Fibroblast of pulmonary artery (primary cell): ENCODE measurements around the gene TSPAN9.

Experiments used
- DNase-seq: peaks from one replicate; pipeline ENCODE4 v3.0.0-alpha.2; 2010; ENCODE audit warnings: low read depth
- H3K4me3 ChIP-seq: replicated peaks from 2 replicates; pipeline ENCODE4 v1.5.1; 2011; ENCODE audit warnings: low read depth, mild to moderate bottlenecking, control low read depth, low read length, moderate library complexity
- TF ChIP-seq, protein P1 (sequence below): IDR thresholded peaks from 2 replicates; pipeline ENCODE4 v1.5.1; 2011; ENCODE audit warnings: mild to moderate bottlenecking, control low read depth, low read length, inconsistent platforms; ENCODE audit errors: missing control alignments

TSPAN9 gene

DNA sequence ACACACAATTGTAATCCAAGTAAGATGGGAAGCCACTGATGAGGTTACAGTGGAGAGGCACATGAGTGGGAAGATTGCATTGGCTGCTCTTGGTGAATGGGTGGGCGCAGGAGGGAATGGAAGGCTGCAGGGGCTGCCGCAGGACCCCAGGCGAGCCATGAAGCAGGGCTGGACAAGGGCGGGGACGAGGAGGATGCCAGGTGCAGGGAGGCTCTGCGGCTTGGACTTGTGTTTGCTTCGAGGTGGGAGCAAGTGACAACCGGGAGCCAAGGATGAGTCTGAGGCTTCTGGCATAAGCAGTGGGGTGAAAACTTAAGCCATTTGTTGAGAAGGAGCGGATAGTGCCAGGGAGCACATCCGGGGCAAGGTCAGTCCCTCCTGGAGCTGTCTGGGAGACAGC lies 115.0 kb downstream of the TSPAN9 start:
- no peak for DNase-seq
- TF ChIP-seq, protein P1, sequence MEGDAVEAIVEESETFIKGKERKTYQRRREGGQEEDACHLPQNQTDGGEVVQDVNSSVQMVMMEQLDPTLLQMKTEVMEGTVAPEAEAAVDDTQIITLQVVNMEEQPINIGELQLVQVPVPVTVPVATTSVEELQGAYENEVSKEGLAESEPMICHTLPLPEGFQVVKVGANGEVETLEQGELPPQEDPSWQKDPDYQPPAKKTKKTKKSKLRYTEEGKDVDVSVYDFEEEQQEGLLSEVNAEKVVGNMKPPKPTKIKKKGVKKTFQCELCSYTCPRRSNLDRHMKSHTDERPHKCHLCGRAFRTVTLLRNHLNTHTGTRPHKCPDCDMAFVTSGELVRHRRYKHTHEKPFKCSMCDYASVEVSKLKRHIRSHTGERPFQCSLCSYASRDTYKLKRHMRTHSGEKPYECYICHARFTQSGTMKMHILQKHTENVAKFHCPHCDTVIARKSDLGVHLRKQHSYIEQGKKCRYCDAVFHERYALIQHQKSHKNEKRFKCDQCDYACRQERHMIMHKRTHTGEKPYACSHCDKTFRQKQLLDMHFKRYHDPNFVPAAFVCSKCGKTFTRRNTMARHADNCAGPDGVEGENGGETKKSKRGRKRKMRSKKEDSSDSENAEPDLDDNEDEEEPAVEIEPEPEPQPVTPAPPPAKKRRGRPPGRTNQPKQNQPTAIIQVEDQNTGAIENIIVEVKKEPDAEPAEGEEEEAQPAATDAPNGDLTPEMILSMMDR: no peak
- no peak overlapping the region for H3K4me3 ChIP-seq

DNA sequence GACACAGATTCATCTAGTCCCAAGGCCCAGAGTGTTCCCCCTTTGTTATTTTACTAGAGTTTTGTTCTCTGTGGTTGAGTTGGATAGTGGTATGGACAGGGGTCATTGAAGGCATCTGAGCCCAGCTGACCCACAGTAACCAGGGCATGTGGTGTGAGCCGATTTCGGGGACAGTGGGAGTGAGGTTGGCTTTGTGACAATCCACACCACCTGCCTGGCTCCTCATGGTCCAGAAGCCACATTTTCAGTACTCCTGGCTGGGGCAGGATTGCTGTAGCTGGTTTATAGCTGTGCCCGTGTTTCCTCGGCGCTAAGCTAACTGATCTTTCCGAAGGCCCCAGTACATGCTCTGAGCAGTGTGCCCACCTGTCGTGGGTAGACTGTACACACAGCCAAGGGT lies 116.0 kb downstream of the TSPAN9 start:
- DNase-seq: no peak
- TF ChIP-seq, protein P1: no peak
- no peak overlapping the region for H3K4me3 ChIP-seq

DNA sequence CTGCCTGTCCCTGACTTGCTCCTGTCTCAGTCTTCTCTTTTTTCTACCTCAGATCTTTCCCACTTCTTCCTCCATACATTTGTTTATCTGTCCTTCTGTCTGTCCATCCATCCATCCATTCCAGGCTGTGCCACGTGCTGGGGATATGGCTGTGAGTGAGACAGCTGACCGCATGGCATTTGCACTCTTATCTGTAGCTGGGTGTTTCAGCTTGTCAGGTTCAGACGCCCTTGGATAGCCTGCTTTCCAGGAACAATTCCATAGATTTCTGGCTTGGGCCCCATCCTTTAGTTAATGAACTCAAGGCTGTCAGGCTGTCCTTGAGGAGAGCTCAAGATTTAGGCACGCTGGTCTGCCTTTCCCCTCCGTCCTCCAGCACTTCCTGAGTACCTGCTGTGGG lies 116.6 kb downstream of the TSPAN9 start:
- TF ChIP-seq, protein P1: no peak
- H3K4me3 ChIP-seq: no peak overlapping the region
- no peak for DNase-seq

DNA sequence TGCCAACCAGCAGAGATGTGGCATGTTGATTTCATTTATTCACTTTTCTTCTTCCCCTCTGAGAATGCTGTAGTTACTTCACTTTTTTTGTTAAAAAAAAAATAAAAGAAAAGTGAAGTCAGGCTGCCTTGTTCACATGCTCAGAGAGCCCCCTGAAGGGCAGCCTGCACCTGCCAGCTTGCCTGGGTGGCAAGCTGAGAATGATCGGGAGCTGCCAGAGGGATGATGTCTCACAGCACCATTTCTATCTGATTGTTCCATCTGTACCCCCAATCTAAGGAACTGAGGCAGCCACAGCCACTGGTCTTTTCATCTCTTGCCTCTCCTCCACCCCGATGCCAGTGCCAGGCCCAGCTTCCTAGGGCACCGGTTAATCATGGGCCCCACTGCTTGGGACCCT lies 118.2 kb downstream of the TSPAN9 start:
- TF ChIP-seq, protein P1: no peak
- DNase-seq: no peak
- no peak overlapping the region for H3K4me3 ChIP-seq

DNA sequence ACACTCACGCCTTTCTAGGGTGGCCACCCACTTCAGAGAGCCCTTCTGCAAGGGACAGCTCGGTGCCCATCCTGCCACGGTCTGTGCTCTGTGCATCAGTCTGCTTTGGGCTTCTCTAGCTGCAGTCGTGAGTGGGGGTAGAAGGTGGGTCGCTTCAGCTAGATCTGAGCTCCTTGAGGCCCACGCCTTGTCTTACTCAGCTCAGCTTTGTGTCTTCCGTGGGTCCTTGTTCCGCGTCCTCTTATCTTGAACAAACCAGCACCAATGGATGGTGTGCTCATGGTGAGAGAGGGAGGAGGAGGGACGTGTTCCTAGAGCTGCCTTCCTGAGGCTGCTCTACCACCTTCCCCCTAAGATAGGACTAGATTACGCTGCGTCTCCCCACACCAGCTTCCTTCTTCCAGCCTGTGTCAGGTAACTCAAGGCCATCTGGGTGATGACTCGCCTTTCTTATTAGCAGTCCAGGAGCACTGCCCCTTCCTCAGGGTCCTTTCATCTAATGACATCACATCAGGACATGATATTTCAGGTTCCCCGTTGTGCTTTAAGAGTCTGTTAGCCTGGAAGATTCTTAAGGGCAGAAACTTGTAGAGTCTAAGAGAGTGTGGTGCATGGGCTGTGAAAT lies 118.8 kb downstream of the TSPAN9 start:
- H3K4me3 ChIP-seq: no peak overlapping the region
- TF ChIP-seq, protein P1: no peak
- DNase-seq: no peak

DNA sequence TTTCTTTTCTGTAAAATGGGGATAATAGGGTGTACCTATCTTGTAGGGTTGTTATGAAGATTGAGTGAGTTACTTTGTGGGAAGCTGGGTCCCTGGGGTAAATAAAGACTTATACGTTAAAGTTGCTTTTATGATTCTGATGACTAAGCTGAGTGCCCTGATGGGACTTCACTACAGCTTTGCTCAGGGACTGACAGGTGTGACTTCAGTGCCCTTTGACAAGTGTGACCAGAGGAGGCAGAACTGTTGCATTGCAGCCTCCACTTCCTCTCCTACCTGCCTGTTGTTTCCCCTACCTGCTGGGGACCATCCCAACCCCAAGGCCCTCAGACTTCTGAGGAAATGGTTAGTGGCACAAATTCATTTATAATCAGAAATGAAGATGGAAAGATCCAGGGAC lies 119.3 kb downstream of the TSPAN9 start:
- no peak for DNase-seq
- TF ChIP-seq, protein P1: no peak
- no peak overlapping the region for H3K4me3 ChIP-seq

DNA sequence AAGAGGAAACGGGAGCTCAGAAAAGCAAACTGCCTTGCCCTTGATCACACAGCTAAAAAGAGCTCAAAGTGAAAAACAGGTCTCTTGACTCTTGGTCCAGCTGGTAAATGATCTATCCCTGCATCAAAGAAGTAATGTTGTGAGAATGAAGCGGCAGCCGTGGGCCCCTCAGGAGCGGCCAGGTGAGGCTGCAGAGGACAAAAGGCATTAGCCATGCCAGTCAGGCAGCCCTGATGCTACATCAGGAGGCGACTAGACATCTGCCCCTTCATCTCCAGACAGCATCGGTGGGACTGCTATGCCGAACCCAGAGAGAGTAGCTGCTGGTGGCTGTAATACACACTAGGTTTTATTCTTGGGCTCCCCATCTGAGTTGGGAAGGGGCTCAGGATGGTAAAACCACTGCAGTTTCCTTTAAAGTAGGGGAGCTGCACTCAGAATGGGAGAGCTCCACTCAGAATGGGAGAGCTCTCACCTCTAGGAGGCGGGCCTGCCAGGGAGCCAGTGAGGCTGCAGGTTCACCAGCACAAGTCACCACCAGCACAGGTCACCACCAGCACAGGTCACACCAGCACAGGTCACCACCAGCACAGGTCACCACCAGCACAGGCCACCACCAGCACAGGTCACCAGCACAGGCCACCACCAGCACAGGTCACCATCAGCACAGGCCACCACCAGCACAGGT lies 120.1 kb downstream of the TSPAN9 start:
- DNase-seq: no peak
- TF ChIP-seq, protein P1: no peak
- H3K4me3 ChIP-seq: no peak overlapping the region
